Mesenchymal stem cell (in vitro differentiated cells and primary cell): ENCODE data around the gene TANC1.

Experiments
- DNase-seq: peaks from one replicate; pipeline ENCODE4 v3.0.0-alpha.2; 2013
- H2AFZ ChIP-seq: one replicate; pipeline ENCODE4 v1.6.1; 2013; ENCODE audit warnings: low read depth, mild to moderate bottlenecking, control low read depth, inconsistent platforms, low read length, moderate library complexity
- H2AK5ac ChIP-seq: 2 replicates; pipeline ENCODE4 v1.6.1; 2013; ENCODE audit warnings: low read length, moderate library complexity, mild to moderate bottlenecking, inconsistent platforms; ENCODE audit not compliant: severe bottlenecking
- H2BK120ac ChIP-seq: one replicate; pipeline ENCODE4 v1.6.1; 2013; ENCODE audit warnings: low read depth, mild to moderate bottlenecking, inconsistent platforms, low read length, moderate library complexity
- H2BK12ac ChIP-seq, 2 experiments: one replicate each; pipeline ENCODE4 v1.6.1; 2013; ENCODE audit warnings: inconsistent platforms in 2 of 2, low read length in 2 of 2, mild to moderate bottlenecking in 2 of 2, moderate library complexity in 2 of 2, control low read depth in 1 of 2
- H2BK15ac ChIP-seq: one replicate; pipeline ENCODE4 v1.6.1; 2013; ENCODE audit warnings: mild to moderate bottlenecking, low read depth, inconsistent platforms; ENCODE audit not compliant: poor library complexity, severe bottlenecking
- H2BK5ac ChIP-seq: 2 replicates; pipeline ENCODE4 v1.6.1; 2013; ENCODE audit warnings: low read depth, mild to moderate bottlenecking, low read length, control low read depth, inconsistent platforms; ENCODE audit not compliant: poor library complexity, severe bottlenecking
- H3K14ac ChIP-seq, 2 experiments: one replicate each; pipeline ENCODE4 v1.6.1; 2013; ENCODE audit warnings: inconsistent platforms in 2 of 2, low read length in 2 of 2, control low read depth in 1 of 2, mild to moderate bottlenecking in 1 of 2, moderate library complexity in 1 of 2
- H3K18ac ChIP-seq, 2 experiments: one replicate each; pipeline ENCODE4 v1.6.1; 2013; ENCODE audit warnings: inconsistent platforms in 2 of 2, low read length in 2 of 2, control low read depth in 1 of 2, low read depth in 1 of 2, mild to moderate bottlenecking in 1 of 2
- H3K23ac ChIP-seq, 2 experiments: one replicate each; pipeline ENCODE4 v1.6.1; 2013; ENCODE audit warnings: inconsistent platforms in 2 of 2, low read length in 2 of 2, mild to moderate bottlenecking in 2 of 2, moderate library complexity in 2 of 2, control low read depth in 1 of 2
- H3K27ac ChIP-seq: 2 replicates; pipeline ENCODE4 v1.5.1; 2013; ENCODE audit warnings: mild to moderate bottlenecking, moderate library complexity, low read length, control low read depth, inconsistent platforms; ENCODE audit not compliant: poor library complexity, severe bottlenecking
- H3K27me3 ChIP-seq, 2 experiments: 2 replicates each; pipeline versions ENCODE4 v1.6.1 to v1.7.0; 2013; ENCODE audit warnings: low read length in 2 of 2, mild to moderate bottlenecking in 2 of 2, moderate library complexity in 2 of 2, control low read depth in 1 of 2, inconsistent platforms in 1 of 2; ENCODE audit not compliant: control insufficient read depth in 1 of 2, insufficient read depth in 1 of 2
- H3K36me3 ChIP-seq, 2 experiments: 2 replicates each; pipeline versions ENCODE4 v1.6.1 to v1.7.0; 2013; ENCODE audit warnings: low read length in 2 of 2, control low read depth in 1 of 2, inconsistent platforms in 1 of 2, low read depth in 1 of 2, mild to moderate bottlenecking in 1 of 2; ENCODE audit not compliant: insufficient read depth in 2 of 2, control insufficient read depth in 1 of 2
- H3K4ac ChIP-seq, 2 experiments: one replicate each; pipeline ENCODE4 v1.6.1; 2013; ENCODE audit warnings: inconsistent platforms in 2 of 2, low read length in 2 of 2, mild to moderate bottlenecking in 2 of 2, moderate library complexity in 2 of 2, control low read depth in 1 of 2, low read depth in 1 of 2
- H3K4me1 ChIP-seq: 2 replicates; pipeline ENCODE4 v1.6.1; 2013; ENCODE audit warnings: low read depth, low read length, control low read depth; ENCODE audit not compliant: control insufficient read depth, insufficient read depth
- H3K4me2 ChIP-seq: 2 replicates; pipeline ENCODE4 v1.6.1; 2013; ENCODE audit warnings: low read length, mild to moderate bottlenecking, inconsistent platforms; ENCODE audit not compliant: poor library complexity, severe bottlenecking
- H3K4me3 ChIP-seq, 2 experiments: 2 replicates each; pipeline versions ENCODE4 v1.5.1 to v1.7.0; 2013; ENCODE audit warnings: low read length in 2 of 2, mild to moderate bottlenecking in 2 of 2, control low read depth in 1 of 2, low read depth in 1 of 2; ENCODE audit not compliant: insufficient read depth in 1 of 2
- H3K79me1 ChIP-seq: replicated peaks from 2 replicates; pipeline ENCODE4 v1.6.1; 2013; ENCODE audit warnings: mild to moderate bottlenecking, control low read depth, low read length, inconsistent platforms; ENCODE audit not compliant: poor library complexity, severe bottlenecking
- H3K9ac ChIP-seq: 2 replicates; pipeline ENCODE4 v1.7.0; 2013; ENCODE audit warnings: mild to moderate bottlenecking, low read length, moderate library complexity
- H3K9me3 ChIP-seq: 2 replicates; pipeline ENCODE4 v1.7.0; 2013; ENCODE audit warnings: mild to moderate bottlenecking, low read length; ENCODE audit not compliant: control insufficient read depth
- H4K8ac ChIP-seq: one replicate; pipeline ENCODE4 v1.6.1; 2013; ENCODE audit warnings: inconsistent platforms, mild to moderate bottlenecking, low read length, moderate library complexity
- H4K91ac ChIP-seq: one replicate; pipeline ENCODE4 v1.6.1; 2013; ENCODE audit warnings: mild to moderate bottlenecking, low read length, inconsistent platforms
- WGBS: methylation state at CpG from one replicate; pipeline ENCODE4 v1.1.7; 2013; ENCODE audit warnings: mixed read lengths; 5-methylcytosine and 5-hydroxymethylcytosine counted together

The TANC1 gene

DNA sequence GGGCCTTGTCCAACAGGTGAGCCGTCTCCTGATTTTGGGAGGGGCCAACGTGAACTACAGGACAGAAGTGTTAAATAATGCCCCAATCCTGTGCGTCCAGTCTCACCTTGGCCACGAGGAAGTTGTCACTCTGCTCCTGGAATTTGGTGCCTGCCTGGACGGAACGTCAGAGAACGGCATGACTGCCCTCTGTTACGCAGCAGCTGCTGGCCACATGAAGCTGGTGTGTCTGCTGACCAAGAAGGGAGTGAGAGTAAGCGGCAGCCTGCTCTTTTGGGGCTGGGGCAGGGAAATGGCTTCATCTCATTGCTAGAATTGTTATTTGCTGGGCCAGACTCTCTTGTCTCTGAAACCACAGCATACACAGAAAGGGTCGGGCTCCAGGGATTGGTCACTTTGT is 225.8 kb downstream of the TANC1 start:
- Histone ChIP-seq H3K9ac (no peak overlapping the region), H3K27me3 (no peaks in the 10 kb centered on the region), H3K36me3 (peaks cover 23 to 36% of the 10 kb centered on the region in 2 experiments), H3K4me1 (peaks cover 7% of the 10 kb centered on the region), H2BK12ac (no peak overlapping the region), H4K91ac (peak overlapping the region; percentile 62), H3K79me1 (peaks cover 26% of the 10 kb centered on the region), H2AFZ (no peak overlapping the region), H2BK5ac (no peak overlapping the region), H2BK15ac (no peak overlapping the region), H3K23ac (no peak overlapping the region), H2BK120ac (no peak overlapping the region), H4K8ac (no peak overlapping the region), H3K4me3 (no peak overlapping the region), H3K9me3 (no peaks in the 10 kb centered on the region), H3K14ac (no peak overlapping the region), H2AK5ac (no peak overlapping the region), H3K4me2 (no peak overlapping the region), H3K18ac (no peak overlapping the region), H3K27ac (no peak overlapping the region), H3K4ac (peak overlapping the region in 1 of 2 experiments; percentile 0)
- DNase-seq: no peak
- WGBS: 99% methylated on average over 10 of the region's 10 CpGs

DNA sequence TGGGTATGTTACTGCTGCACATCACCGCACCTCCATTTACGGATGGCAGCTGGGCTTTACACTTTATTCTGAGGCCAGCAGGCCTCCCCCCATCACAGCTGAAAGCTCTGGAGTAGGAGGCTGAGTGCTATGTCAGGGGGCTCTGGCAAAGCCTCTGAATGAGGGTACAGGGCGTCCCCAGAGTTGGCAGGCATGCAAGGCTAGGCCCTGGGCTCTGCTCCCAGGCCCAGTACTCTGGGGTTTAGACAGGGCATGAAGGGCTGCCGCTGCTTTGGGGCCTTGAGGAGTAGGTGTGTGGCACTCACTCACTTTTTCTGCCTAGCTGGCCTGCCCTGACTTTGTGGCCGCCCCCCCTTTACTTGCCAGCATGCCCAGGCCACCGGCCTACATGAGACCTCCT is 227.3 kb downstream of the TANC1 start:
- peaks cover 7% of the 10 kb centered on the region for H3K4me1 ChIP-seq
- no peak overlapping the region for H4K8ac ChIP-seq
- no peak for DNase-seq
- H3K4me2 ChIP-seq: no peak overlapping the region
- no peaks in the 10 kb centered on the region for H3K9me3 ChIP-seq
- H4K91ac ChIP-seq: no peak overlapping the region
- no peak overlapping the region for H3K18ac ChIP-seq
- peaks cover 26 to 38% of the 10 kb centered on the region in 2 experiments for H3K36me3 ChIP-seq
- 98% methylated on average over 5 of the region's 6 CpGs for WGBS
- H3K27ac ChIP-seq: no peak overlapping the region
- no peak overlapping the region for H3K4me3 ChIP-seq
- no peak overlapping the region for H2AFZ ChIP-seq
- no peak overlapping the region for H3K23ac ChIP-seq
- H2BK5ac ChIP-seq: no peak overlapping the region
- no peak overlapping the region for H2BK15ac ChIP-seq
- H2AK5ac ChIP-seq: no peak overlapping the region
- no peak overlapping the region for H3K9ac ChIP-seq
- H3K14ac ChIP-seq: no peak overlapping the region
- H3K27me3 ChIP-seq: no peaks in the 10 kb centered on the region
- peaks cover 19% of the 10 kb centered on the region for H3K79me1 ChIP-seq
- no peak overlapping the region for H3K4ac ChIP-seq
- no peak overlapping the region for H2BK12ac ChIP-seq
- H2BK120ac ChIP-seq: no peak overlapping the region

DNA sequence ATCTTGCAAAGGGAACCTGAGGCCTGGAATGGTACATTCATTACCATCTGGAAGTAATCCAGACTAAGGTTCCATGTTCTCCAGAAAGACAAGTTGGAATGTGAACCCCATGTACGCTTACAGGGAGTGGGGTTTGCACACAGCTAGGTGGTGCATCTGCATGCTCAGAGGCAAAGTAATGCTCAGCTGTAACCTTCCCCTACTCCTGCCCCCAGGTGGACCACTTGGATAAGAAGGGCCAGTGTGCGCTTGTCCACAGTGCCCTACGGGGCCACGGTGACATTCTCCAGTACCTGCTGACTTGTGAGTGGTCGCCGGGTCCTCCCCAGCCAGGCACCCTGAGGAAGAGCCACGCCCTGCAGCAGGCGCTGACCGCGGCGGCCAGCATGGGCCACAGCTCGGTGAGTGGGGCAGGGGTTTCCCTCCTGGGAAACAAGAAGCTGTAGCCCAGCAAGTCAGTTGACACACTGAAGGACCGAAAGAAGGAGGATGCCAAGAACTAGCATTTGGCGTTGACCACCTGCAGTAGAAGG is 228.0 kb downstream of the TANC1 start:
- H3K9ac ChIP-seq: no peak overlapping the region
- H3K4me3 ChIP-seq: no peak overlapping the region
- H2BK5ac ChIP-seq: no peak overlapping the region
- no peak overlapping the region for H4K91ac ChIP-seq
- no peak overlapping the region for H2BK120ac ChIP-seq
- no peaks in the 10 kb centered on the region for H3K9me3 ChIP-seq
- H3K27me3 ChIP-seq: no peaks in the 10 kb centered on the region
- no peak overlapping the region for H2AFZ ChIP-seq
- H3K4me1 ChIP-seq: peaks cover 10% of the 10 kb centered on the region
- 97% methylated on average over 14 of the region's 14 CpGs for WGBS
- H3K27ac ChIP-seq: no peak overlapping the region
- no peak overlapping the region for H2BK12ac ChIP-seq
- DNase-seq: no peak
- no peak overlapping the region for H3K4ac ChIP-seq
- H3K79me1 ChIP-seq: peaks cover 15% of the 10 kb centered on the region
- H3K18ac ChIP-seq: no peak overlapping the region
- no peak overlapping the region for H2AK5ac ChIP-seq
- H4K8ac ChIP-seq: no peak overlapping the region
- no peak overlapping the region for H2BK15ac ChIP-seq
- H3K4me2 ChIP-seq: no peak overlapping the region
- no peak overlapping the region for H3K14ac ChIP-seq
- H3K36me3 ChIP-seq: peaks cover 26 to 36% of the 10 kb centered on the region in 2 experiments
- no peak overlapping the region for H3K23ac ChIP-seq

DNA sequence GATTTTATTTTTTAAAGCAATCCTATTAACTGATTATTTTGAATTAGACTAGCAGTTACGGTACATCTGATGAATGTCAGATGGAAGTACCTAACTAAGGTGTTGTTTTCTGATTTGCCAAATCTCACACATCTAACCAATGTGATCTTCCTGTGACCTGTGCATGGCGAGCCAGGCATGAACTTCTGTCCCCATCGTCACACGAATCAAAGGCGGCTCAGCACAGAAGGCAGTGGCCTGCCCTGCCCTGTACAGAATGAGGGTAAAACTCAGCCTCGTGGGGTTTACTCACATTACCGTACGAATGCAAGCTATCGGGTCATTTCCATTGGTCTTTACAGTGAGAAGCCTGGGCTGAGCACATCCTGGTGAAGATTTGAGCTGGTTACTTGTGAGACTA is 230.8 kb downstream of the TANC1 start:
- Histone ChIP-seq H2BK120ac (no peak overlapping the region), H3K9me3 (no peaks in the 10 kb centered on the region), H3K27me3 (no peaks in the 10 kb centered on the region), H3K79me1 (peaks cover 13% of the 10 kb centered on the region), H2AK5ac (no peak overlapping the region), H3K23ac (no peak overlapping the region), H3K4me2 (no peak overlapping the region), H3K4me3 (no peak overlapping the region), H4K8ac (no peak overlapping the region), H2BK12ac (peak overlapping the region in 1 of 2 experiments; percentile 35), H4K91ac (no peak overlapping the region), H2BK15ac (no peak overlapping the region), H2AFZ (no peak overlapping the region), H2BK5ac (no peak overlapping the region), H3K9ac (no peak overlapping the region), H3K4me1 (peaks cover 20% of the 10 kb centered on the region), H3K4ac (no peak overlapping the region), H3K27ac (no peak overlapping the region), H3K36me3 (peaks cover 25 to 39% of the 10 kb centered on the region in 2 experiments), H3K14ac (no peak overlapping the region), H3K18ac (no peak overlapping the region)
- DNase-seq: no peak
- 95% methylated on average over 9 of the region's 9 CpGs for WGBS
